BE2C (cell line): Measurements from ENCODE around the gene ADAMTSL3.
A peak's percentile ranks its signal among the peaks of the same experiment; 100 is the strongest.
"Not testable (repeated sequence)": the region's sequence is repeated elsewhere in the genome, so short reads cannot be mapped to it uniquely, and the experiment has no call there.

ENCODE experiments used
- DNase-seq: peaks from one replicate; pipeline ENCODE4 v3.0.0-alpha.2; 2020
- H3K27me3 ChIP-seq: fragments of 250-450 bp; sonication (Bioruptor Pico); 2 replicates; pipeline ENCODE4 v1.5.1; 2020; ENCODE audit warnings: mild to moderate bottlenecking
- H3K36me3 ChIP-seq: fragments of 250-450 bp; sonication (Bioruptor Pico); 2 replicates; pipeline ENCODE4 v1.5.1; 2020; ENCODE audit warnings: mild to moderate bottlenecking
- H3K4me1 ChIP-seq: fragments of 250-450 bp; sonication (Bioruptor Pico); 2 replicates; pipeline ENCODE4 v1.5.1; 2020
- H3K4me3 ChIP-seq: 2 replicates; pipeline ENCODE4 v1.5.1; 2011; ENCODE audit warnings: low read depth, low read length
- H3K9me3 ChIP-seq: fragments of 250-450 bp; sonication (Bioruptor Pico); 2 replicates; pipeline ENCODE4 v1.5.1; 2020
- CTCF ChIP-seq: IDR thresholded peaks from 2 replicates; pipeline ENCODE4 v1.5.1; 2012; ENCODE audit warnings: mild to moderate bottlenecking, low read depth, low read length

The ADAMTSL3 gene

DNA sequence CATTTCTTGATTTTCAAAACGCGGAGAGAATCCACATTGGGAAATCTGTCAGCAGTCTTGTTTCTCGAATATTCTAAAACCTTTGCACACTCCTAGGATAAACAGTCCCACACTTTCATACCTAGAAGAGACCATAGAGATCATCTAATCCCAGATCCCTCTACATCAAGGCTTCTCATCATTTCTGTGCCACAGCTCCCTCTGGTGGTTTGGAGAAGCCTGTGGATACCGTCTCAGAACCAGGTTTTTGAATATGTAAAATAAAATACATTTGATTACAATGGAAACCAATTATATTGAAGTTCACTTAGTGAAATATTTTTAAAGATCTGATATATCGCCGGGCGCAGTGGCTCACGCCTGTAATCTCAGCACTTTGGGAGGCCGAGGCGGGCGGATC, 369.7 kb downstream of the ADAMTSL3 start:
- H3K4me1 ChIP-seq, result no peaks in the 10 kb centered on the region
- no peak overlapping the region for H3K4me3 ChIP-seq
- peak; percentile 87 for TF ChIP-seq CTCF
- DNase-seq, result peak; percentile 65
- H3K27me3 ChIP-seq, result no peaks in the 10 kb centered on the region; the same call in 1 of the 2 replicates
- H3K36me3 ChIP-seq, result no peaks in the 10 kb centered on the region
- H3K9me3 ChIP-seq, result no peaks in the 10 kb centered on the region

GRCh38 chr15:84033793-84034553, 380.1 kb downstream of the ADAMTSL3 start:
- Histone ChIP-seq H3K9me3 (no peaks in the 10 kb centered on the region), H3K27me3 (no peaks in the 10 kb centered on the region; the same call in 1 of the 2 replicates), H3K36me3 (no peaks in the 10 kb centered on the region), H3K4me3 (no peak overlapping the region), H3K4me1 (no peaks in the 10 kb centered on the region)
- DNase-seq, result no peak
- TF ChIP-seq CTCF, result no peak

- Histone ChIP-seq H3K4me1 (no peaks in the 10 kb centered on the region), H3K27me3 (no peaks in the 10 kb centered on the region; the same call in 1 of the 2 replicates), H3K36me3 (no peaks in the 10 kb centered on the region), H3K4me3 (no peak overlapping the region), H3K9me3 (no peaks in the 10 kb centered on the region)
- TF ChIP-seq CTCF, result peak; percentile 43
- no peak for DNase-seq
These were observed 380.9 kb downstream of the ADAMTSL3 start for GRCh38 chr15:84034578-84035398.

- Histone ChIP-seq H3K4me3 (no peak overlapping the region), H3K36me3 (no peaks in the 10 kb centered on the region), H3K4me1 (no peaks in the 10 kb centered on the region), H3K27me3 (no peaks in the 10 kb centered on the region; the same call in 1 of the 2 replicates), H3K9me3 (no peaks in the 10 kb centered on the region)
- peak; percentile 45 for TF ChIP-seq CTCF
- DNase-seq, result no peak
These were observed 381.5 kb downstream of the ADAMTSL3 start for GRCh38 chr15:84035399-84035766.

DNA sequence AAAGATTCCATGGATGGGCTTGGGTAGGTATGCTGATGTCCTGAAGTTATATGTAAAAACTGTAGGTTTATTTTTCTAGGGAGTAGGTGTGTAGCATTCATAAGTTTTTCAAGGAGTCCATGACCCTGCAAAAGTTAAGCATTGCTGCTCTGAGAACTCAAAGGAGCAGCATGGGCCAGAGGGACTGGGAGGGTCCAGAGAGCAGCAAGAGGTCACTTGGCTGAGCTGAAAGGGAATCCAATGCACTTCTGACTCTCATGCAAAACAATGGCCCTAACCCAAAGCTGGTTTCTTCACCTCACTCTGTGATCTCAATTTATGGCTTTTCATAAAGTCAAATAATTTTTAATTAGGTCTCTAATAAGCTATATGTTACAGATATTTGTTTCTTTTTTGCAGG, 383.4 kb downstream of the ADAMTSL3 start:
- H3K4me3 ChIP-seq, result no peak overlapping the region
- no peak for DNase-seq
- H3K9me3 ChIP-seq, result no peaks in the 10 kb centered on the region
- TF ChIP-seq CTCF, result no peak
- no peaks in the 10 kb centered on the region; the same call in 1 of the 2 replicates for H3K27me3 ChIP-seq
- no peaks in the 10 kb centered on the region for H3K4me1 ChIP-seq
- no peaks in the 10 kb centered on the region for H3K36me3 ChIP-seq

- H3K4me1 ChIP-seq, H3K27me3 ChIP-seq, H3K9me3 ChIP-seq, H3K4me3 ChIP-seq, DNase-seq, H3K36me3 ChIP-seq: not testable (repeated sequence)
These were observed 388.6 kb downstream of the ADAMTSL3 start for GRCh38 chr15:84042434-84043056.
